ENCODE results near the gene CYP27B1.

Gene CYP27B1

GRCh38 chr12:57756406-57757341, 10.2 kb downstream of the CYP27B1 start:
- Mint-ChIP-seq H3K27me3 (ENCODE audit: low read depth, poor library complexity) (peaks cover 85% of the 10 kb centered on the region), H3K9me3 (no peaks in the 10 kb centered on the region), H3K27ac (no peak overlapping the region), H3K36me3 (ENCODE audit: low read depth) (peaks cover 8% of the 10 kb centered on the region), H3K4me3 (peak overlapping the region; percentile 76), H3K4me1 (peaks cover 37% of the 10 kb centered on the region)
- peak; percentile 74 for TF ChIP-seq CTCF (IDR thresholded peaks at IDR 0.05)
- DNase-seq = peak; percentile 71

GRCh38 chr12:57755454-57756372, 11.2 kb downstream of the CYP27B1 start:
- Mint-ChIP-seq H3K9me3 (no peaks in the 10 kb centered on the region), H3K4me3 (peak overlapping the region; percentile 76), H3K36me3 (ENCODE audit: low read depth) (peaks cover 18% of the 10 kb centered on the region), H3K27ac (no peak overlapping the region), H3K4me1 (peaks cover 46% of the 10 kb centered on the region), H3K27me3 (ENCODE audit: low read depth, poor library complexity) (peaks cover 78% of the 10 kb centered on the region)
- TF ChIP-seq CTCF (IDR thresholded peaks at IDR 0.05) = no peak
- peak; percentile 49 for DNase-seq

- no peak overlapping the region for H3K4me3 Mint-ChIP-seq
- TF ChIP-seq CTCF (IDR thresholded peaks at IDR 0.05) = no peak
- DNase-seq = no peak
- H3K27me3 Mint-ChIP-seq (ENCODE audit: low read depth, poor library complexity) = peaks cover 72% of the 10 kb centered on the region
- no peak overlapping the region for H3K27ac Mint-ChIP-seq
- peaks cover 52% of the 10 kb centered on the region for H3K4me1 Mint-ChIP-seq
- no peaks in the 10 kb centered on the region for H3K9me3 Mint-ChIP-seq
- peaks cover 24% of the 10 kb centered on the region for H3K36me3 Mint-ChIP-seq (ENCODE audit: low read depth)
Observed at GRCh38 chr12:57755194-57755453, 11.8 kb downstream of the CYP27B1 start.

- Mint-ChIP-seq H3K4me3 (peak within 1 kb of the TSS; percentile 91), H3K27ac (peak within 1 kb of the TSS; percentile 47), H3K36me3 (ENCODE audit: low read depth) (peaks cover 26% of the 10 kb centered on the region), H3K4me1 (peaks cover 53% of the 10 kb centered on the region), H3K27me3 (ENCODE audit: low read depth, poor library complexity) (peaks cover 67% of the 10 kb centered on the region), H3K9me3 (no peaks in the 10 kb centered on the region)
- no peak for TF ChIP-seq CTCF (IDR thresholded peaks at IDR 0.05)
- DNase-seq = peak; percentile 57
Observed at GRCh38 chr12:57754411-57755193, 12.3 kb downstream of the CYP27B1 start, which contains the start of gene MARCHF9. Gene MARCHF9, plus strand, starts transcription at chr12:57755103. Its CDS starts 426 bp downstream, at chr12:57755529.

GRCh38 chr12:57753756-57754337, 13.0 kb downstream of the CYP27B1 start:
- no peak for DNase-seq
- Mint-ChIP-seq H3K9me3 (no peaks in the 10 kb centered on the region), H3K27me3 (ENCODE audit: low read depth, poor library complexity) (peaks cover 60% of the 10 kb centered on the region), H3K4me3 (peak overlapping the region; percentile 91), H3K27ac (peak overlapping the region; percentile 47), H3K4me1 (peaks cover 53% of the 10 kb centered on the region), H3K36me3 (ENCODE audit: low read depth) (peaks cover 34% of the 10 kb centered on the region)
- TF ChIP-seq CTCF (IDR thresholded peaks at IDR 0.05) = no peak
